ENCODE results near the gene ISOC1.

GRCh38 chr5:129101794-129102193 is 7.2 kb downstream of the ISOC1 start:
- TF ChIP-seq POLR2A (IDR thresholded peaks at IDR 0.05; ENCODE audit: low read depth, low read length) (no peak), POLR2AphosphoS5 (IDR thresholded peaks at IDR 0.05; ENCODE audit: low read depth, low read length) (no peak)
